Activated CD4-positive, alpha-beta T cell treated with anti-CD3 and anti-CD28 coated beads, Interleukin-2, amount 50 U/mL, for 48 hours (primary cell): ENCODE results near the gene MAN1C1.

Source experiments
- DNase-seq, 2 experiments: peaks; one replicate each; pipeline ENCODE4 v3.0.0-alpha.2; 2020

Gene MAN1C1

GRCh38 chr1:25699500-25700143 is 83.0 kb downstream of the MAN1C1 start:
- no peak for DNase-seq

GRCh38 chr1:25700144-25700523 is 83.5 kb downstream of the MAN1C1 start:
- DNase-seq, result no peak

- DNase-seq, result no peak
These were observed 84.0 kb downstream of the MAN1C1 start for GRCh38 chr1:25700626-25701025.

GRCh38 chr1:25701030-25701785 is 84.6 kb downstream of the MAN1C1 start:
- DNase-seq, result no peak

- DNase-seq, result no peak
These were observed 85.6 kb downstream of the MAN1C1 start for GRCh38 chr1:25702101-25702775.

GRCh38 chr1:25703041-25703440 is 86.5 kb downstream of the MAN1C1 start:
- DNase-seq, result no peak

- no peak for DNase-seq
These were observed 87.2 kb downstream of the MAN1C1 start for GRCh38 chr1:25703671-25704266.

- DNase-seq, result peak; percentile 21 to 26
These were observed 87.7 kb downstream of the MAN1C1 start for GRCh38 chr1:25704267-25704691.

GRCh38 chr1:25705699-25706098 is 89.1 kb downstream of the MAN1C1 start:
- DNase-seq, result no peak

- DNase-seq, result no peak
These were observed 89.8 kb downstream of the MAN1C1 start for GRCh38 chr1:25706146-25707089.

GRCh38 chr1:25707280-25708016 is 90.9 kb downstream of the MAN1C1 start:
- DNase-seq, result no peak

GRCh38 chr1:25710583-25711347 is 94.2 kb downstream of the MAN1C1 start:
- no peak for DNase-seq

GRCh38 chr1:25711555-25712298 is 95.1 kb downstream of the MAN1C1 start:
- DNase-seq, result peak; percentile 60 to 69

- DNase-seq, result no peak
These were observed 95.8 kb downstream of the MAN1C1 start for GRCh38 chr1:25712299-25712970.

- no peak for DNase-seq
These were observed 97.4 kb downstream of the MAN1C1 start for GRCh38 chr1:25713961-25714360.

- DNase-seq, result no peak
These were observed 97.9 kb downstream of the MAN1C1 start for GRCh38 chr1:25714372-25714931.

- DNase-seq, result no peak
These were observed 99.3 kb downstream of the MAN1C1 start for GRCh38 chr1:25715888-25716287.

- DNase-seq, result no peak
These were observed 99.7 kb downstream of the MAN1C1 start for GRCh38 chr1:25716320-25716719.

- DNase-seq, result no peak
These were observed 102.1 kb downstream of the MAN1C1 start for GRCh38 chr1:25718732-25719131.
